Fibroblast of gingiva (primary cell): ENCODE data around the gene LGALS7.

Experiments
- DNase-seq: peaks from one replicate; pipeline ENCODE4 v3.0.0-alpha.2; 2011; ENCODE audit warnings: low read depth

LGALS7 gene

GRCh38 chr19:38739440-38740256 lies 33.7 kb downstream of the LGALS7 start:
- no peak for DNase-seq

GRCh38 chr19:38737921-38738737 lies 35.2 kb downstream of the LGALS7 start:
- no peak for DNase-seq

GRCh38 chr19:38737281-38737865 lies 35.9 kb downstream of the LGALS7 start:
- no peak for DNase-seq

DNA sequence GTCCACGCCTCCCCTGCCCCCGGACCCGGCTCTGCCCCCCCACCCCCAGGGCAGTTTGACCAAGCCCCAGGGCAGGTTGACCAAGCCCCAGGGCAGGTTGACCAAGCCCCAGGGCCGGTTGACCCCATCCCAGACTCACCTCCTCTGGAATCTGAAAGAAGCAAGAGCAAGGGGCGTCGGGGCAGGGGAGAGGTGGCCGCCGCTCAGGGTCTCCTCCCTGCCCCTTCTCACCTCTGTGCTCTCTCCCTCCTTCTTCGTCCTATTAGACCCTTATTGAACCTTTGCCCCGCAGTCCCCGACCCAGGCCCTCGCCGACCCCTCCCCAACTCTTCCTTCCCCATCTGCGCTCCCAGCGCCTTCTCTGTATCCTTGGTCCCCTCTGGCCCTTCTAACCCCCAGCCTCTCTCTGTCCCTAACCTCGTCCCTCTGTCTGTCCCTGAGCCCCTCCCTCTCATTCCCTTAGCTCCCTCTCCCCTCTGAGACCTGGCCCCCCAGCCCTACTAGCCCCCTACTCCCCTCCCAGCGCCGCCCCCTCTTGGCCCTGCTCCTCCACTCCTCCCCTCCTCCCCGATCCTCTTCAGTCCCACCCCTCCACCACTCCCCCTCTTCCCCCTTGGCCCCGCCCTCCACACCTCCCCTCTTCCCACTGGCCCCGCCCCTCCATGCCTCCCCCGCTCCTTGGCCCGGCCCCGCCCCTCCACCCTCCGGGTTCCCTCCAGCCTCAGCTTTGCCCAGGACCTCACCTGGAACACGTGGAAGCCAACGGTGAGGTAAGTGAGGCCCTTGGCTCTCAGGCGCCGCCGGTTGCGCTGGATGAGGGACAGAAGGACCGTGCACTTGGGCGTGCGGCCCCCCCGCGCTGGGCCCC lies 36.7 kb downstream of the LGALS7 start:
- DNase-seq, result no peak

DNA sequence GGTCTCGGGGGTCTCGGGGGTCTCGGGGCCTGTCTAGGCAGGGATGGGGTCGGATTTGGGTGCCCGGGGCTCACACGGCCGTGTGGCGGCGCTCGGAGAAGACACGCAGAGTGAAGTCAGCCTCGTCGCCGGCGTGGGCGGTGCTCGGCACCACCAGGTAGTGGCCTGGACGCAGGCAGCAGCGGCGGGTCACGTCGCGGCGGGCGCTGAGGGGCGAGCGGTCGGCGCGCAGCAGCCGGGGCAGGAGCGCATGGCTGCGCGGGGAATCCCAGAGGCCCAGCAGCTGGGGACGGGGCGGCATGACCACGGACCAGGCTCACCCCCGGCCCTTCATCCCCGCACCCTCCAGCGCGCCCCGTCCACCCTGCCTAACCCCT lies 37.3 kb downstream of the LGALS7 start:
- no peak for DNase-seq

DNA sequence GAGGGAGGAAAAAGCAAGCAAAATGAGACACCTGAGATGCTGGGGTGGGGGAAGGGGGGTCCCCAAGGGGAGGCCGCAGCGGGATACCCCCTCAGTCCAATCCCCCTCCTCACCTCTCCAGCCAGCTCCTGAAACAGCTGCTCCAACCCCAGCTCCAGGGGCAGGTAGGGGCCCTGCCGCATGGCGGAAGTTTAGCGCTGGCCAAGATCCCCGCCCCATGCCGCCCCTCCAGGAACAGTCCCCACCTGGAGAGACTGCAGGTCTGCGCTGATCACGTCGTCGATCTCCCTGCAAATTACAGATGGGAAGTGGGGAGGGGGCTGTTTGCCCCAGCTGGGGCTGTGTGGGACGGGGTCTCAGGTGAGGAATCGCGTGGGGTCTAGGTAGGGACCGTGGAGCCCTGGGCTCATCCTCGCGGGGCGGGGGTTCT lies 38.0 kb downstream of the LGALS7 start:
- no peak for DNase-seq

- DNase-seq, result no peak
Measured at GRCh38 chr19:38734426-38735256, 38.7 kb downstream of the LGALS7 start.

DNA sequence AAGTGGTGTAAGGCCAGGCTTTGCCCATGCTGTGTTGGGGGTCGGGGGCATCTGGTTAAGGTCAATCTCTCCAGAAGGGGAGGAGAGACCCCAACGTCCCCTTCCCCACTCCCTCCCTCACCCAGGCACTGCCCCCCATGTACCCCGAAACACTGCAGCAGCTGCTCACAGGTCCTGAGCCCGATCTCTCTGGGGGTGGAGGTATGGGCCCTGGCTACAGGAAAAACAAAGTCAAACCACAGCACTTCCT lies 39.2 kb downstream of the LGALS7 start:
- no peak for DNase-seq

GRCh38 chr19:38733493-38734175 lies 39.7 kb downstream of the LGALS7 start:
- no peak for DNase-seq

GRCh38 chr19:38733241-38733492 lies 40.1 kb downstream of the LGALS7 start:
- DNase-seq, result no peak

GRCh38 chr19:38731654-38732301 lies 41.5 kb downstream of the LGALS7 start:
- no peak for DNase-seq

DNA sequence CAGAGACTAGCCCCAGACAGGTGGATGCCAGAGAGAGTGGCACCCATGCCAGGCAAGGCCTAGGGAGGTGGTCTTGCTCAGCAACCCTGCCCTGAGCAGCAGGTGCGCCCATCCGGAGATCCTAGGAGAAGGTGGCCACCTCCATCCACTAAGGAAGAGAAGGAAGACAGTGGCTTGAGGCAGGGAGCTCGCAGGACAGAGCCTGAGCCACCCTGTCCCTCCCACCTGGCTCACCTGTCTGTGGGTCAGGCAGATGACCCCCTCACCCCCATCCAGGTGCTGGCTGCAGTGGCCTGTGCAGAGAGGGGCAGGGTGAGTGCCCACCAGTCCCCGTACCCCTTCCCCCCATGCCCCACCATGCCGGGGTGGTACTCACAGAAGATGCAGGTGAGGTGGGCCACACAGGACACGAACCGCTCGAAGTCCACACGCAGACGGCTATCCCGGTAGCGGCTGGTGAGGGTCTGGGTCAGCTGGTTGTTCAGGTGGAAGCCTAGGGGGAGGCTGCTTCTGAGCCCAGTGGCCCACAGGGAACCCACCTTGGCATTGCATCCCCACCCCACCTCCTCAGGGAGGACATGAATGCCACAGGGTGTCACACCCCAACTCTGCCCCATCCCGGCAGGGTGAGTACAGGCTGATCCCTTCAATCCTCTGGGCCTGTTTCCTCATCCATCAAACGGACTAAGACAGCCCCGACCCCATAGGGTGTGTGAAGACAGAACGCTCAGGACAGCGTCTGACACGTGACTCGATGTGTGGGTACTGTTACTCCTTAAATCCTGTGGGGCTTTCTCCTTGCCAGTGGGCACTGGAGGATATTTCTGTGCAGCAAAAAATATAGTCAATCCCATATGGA lies 42.4 kb downstream of the LGALS7 start:
- DNase-seq, result no peak

- DNase-seq, result no peak
Measured at GRCh38 chr19:38730470-38730730, 42.9 kb downstream of the LGALS7 start.

GRCh38 chr19:38729653-38730469 lies 43.5 kb downstream of the LGALS7 start:
- peak; percentile 41 for DNase-seq

- no peak for DNase-seq
Measured at GRCh38 chr19:38728752-38729541, 44.4 kb downstream of the LGALS7 start.

DNA sequence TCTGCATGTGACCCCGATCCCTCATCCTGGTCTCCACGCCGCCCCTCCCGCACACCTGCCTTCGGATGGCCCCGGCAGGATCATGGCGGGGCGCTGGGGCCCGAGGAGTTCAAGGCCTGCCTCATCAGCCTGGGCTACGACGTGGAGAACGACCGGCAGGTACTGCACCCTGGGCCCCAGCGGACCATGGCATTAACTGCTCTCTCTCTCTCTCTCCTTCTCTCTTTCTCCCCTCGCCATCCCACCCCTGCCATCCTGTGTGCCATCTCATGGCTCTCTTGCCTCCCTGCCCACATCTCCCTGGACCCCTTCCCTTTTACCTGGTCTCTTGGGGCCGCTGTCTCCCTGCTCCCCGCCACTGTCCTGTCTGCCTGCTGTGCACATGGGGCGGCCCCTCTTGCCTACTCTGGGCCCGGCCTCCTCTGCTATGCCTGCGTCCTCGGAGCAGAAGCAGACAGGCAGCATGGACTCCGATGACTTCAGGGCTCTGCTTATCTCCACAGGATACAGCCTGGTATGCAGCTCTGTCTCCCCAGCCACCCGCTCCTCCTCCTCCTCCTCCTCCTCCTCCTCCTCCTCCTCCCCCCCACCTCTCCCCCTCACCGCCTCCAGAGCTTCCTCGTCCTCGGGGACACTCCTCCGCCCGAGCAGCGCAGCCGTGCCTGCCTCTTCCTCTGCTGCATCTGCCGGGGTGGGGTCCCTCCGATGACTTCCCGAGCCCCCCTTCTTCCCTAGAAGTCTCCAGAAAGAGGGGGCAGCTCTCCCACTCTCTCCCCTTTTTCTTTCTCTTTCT lies 45.3 kb downstream of the LGALS7 start:
- DNase-seq, result no peak

DNA sequence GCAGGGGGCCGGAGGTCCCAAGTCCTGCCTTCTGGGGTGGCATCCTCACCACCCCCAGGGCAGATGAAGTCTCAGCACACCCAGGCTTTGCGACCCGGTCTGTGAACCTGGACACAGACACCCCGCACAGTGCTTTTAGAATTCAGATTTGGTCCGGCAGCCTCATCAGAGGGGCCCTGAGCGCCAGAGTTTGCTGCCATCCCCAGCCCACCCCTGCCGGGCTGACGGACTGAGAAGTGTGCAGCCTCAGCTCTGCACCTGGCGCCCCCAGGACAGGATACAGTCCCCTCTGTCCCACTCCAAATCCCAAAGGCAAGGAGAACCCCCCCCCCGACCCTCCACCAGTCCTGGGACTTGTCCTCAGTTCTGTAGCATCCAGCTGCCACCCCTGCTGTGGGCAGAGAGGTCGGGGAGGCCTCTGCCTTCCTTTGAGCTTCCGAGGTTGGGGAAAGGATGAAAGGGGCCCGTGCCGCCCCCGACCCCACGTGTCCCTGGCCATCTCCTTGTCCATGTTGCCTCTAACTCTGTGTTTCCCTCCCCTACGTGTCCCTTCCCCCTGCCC lies 45.9 kb downstream of the LGALS7 start:
- DNase-seq, result no peak
